Cerebellar nuclear complex (tissue), 1 donor: ENCODE measurements around the gene LAP3.
A peak's percentile ranks its signal among the peaks of the same experiment; 100 is the strongest.
"Not testable (repeated sequence)": the region's sequence is repeated elsewhere in the genome, so short reads cannot be mapped to it uniquely, and the experiment has no call there.

Experiments used
- DNase-seq, 2 experiments: peaks; one replicate each; lab custom pipeline; 2025; lab: John Stamatoyannopoulos, UW

LAP3 gene

GRCh38 chr4:17576932-17577664 lies at the start of gene LAP3:
Gene LAP3 (plus strand): TSS chr4:17577198. CDS start chr4:17577466, 268 bp downstream.
- DNase-seq: peak; percentile 95 to 96

GRCh38 chr4:17528551-17529165 lies 48.3 kb upstream of the LAP3 start:
- no peak for DNase-seq

- no peak for DNase-seq
Observed at GRCh38 chr4:17531538-17532285, 45.3 kb upstream of the LAP3 start.

- DNase-seq: no peak
Observed at GRCh38 chr4:17534705-17535104, 42.3 kb upstream of the LAP3 start.

- no peak for DNase-seq
Observed at GRCh38 chr4:17535242-17535641, 41.8 kb upstream of the LAP3 start.

GRCh38 chr4:17535906-17536305 lies 41.1 kb upstream of the LAP3 start:
- DNase-seq: no peak

- DNase-seq: not testable (repeated sequence)
Observed at GRCh38 chr4:17537060-17537459, 39.9 kb upstream of the LAP3 start.

- no peak for DNase-seq
Observed at GRCh38 chr4:17544205-17544604, 32.8 kb upstream of the LAP3 start.

GRCh38 chr4:17544831-17545234 lies 32.2 kb upstream of the LAP3 start:
- no peak for DNase-seq

- DNase-seq: no peak
Observed at GRCh38 chr4:17545374-17546140, 31.4 kb upstream of the LAP3 start.

GRCh38 chr4:17546222-17546621 lies 30.8 kb upstream of the LAP3 start:
- DNase-seq: no peak

GRCh38 chr4:17546678-17547077 lies 30.3 kb upstream of the LAP3 start:
- no peak for DNase-seq

- DNase-seq: no peak
Observed at GRCh38 chr4:17550549-17550948, 26.4 kb upstream of the LAP3 start.

- DNase-seq: no peak
Observed at GRCh38 chr4:17552427-17552826, 24.6 kb upstream of the LAP3 start.

GRCh38 chr4:17554568-17554967 lies 22.4 kb upstream of the LAP3 start:
- no peak for DNase-seq

GRCh38 chr4:17556498-17556897 lies 20.5 kb upstream of the LAP3 start:
- DNase-seq: no peak

- no peak for DNase-seq
Observed at GRCh38 chr4:17557880-17558279, 19.1 kb upstream of the LAP3 start.

- no peak for DNase-seq
Observed at GRCh38 chr4:17558941-17559708, 17.9 kb upstream of the LAP3 start.

GRCh38 chr4:17559709-17560048 lies 17.3 kb upstream of the LAP3 start:
- no peak for DNase-seq

GRCh38 chr4:17560065-17560673 lies 16.8 kb upstream of the LAP3 start:
- DNase-seq: no peak
